ENCODE measurements around the gene AFAP1.

DNA sequence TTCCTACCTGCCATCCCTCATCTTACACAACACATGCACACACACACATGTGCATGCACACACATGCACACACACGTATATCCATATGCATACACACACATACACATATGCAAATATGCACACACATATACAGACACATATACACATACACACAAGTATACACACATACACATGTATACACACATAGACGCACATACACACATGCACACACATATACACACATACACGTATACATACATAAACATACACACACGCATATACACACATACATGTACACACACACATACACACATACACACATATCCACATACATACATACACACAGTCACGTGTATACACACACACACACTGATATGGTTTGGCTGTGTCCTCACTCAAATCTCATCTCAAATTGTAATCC, 37.0 kb upstream of the AFAP1 start:
- TF ChIP-seq POLR2AphosphoS5 (IDR thresholded peaks at IDR 0.05; ENCODE audit: low read depth, low read length) (no peak), TAF1 (IDR thresholded peaks at IDR 0.05; ENCODE audit: borderline replicate concordance, low read depth, low read length) (no peak), POLR2A (IDR thresholded peaks at IDR 0.05; ENCODE audit: low read depth, low read length) (no peak)
